ENCODE measurements around the gene DPAGT1. TPM values are rescaled to one million over a fixed set of nuclear protein-coding genes. Genes with fewer than 3 reads are reported as not detected.

Gene DPAGT1
- total RNA-seq, 1 experiment from 2014 or later = 41.1 TPM

DNA sequence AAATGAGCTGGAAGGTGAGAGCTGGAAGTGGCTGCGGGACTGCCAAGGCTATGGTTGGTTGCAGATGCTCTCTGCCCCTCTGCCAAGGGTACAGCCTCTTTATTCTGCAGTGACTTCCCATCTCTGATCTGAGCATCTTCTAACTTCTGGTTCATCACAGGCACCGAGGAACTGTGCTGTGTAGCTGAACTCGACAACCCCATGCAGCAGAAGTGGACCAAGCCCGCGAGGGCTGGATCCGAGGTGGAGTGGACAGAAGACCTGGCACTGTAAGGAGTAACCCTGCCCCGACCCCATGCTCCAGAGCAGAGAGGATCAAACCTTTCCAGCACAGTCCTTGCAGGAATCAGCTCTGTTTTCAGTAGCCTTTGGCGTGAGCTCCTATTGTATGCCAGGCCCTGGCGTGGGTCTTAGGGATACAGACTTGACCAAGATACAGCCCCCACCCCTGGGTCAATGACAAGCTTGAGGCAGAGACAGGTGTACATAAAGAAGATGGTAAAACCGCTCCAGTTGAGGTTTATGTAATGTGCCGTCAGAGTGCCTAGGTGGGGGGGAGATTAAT lies 9.8 kb upstream of the DPAGT1 start:
- peaks cover 11% of the 10 kb centered on the region for H3F3A ChIP-seq (ENCODE audit: insufficient read depth, low read depth)
- no TSS peak for BruUV-seq (replicated peaks)
- no peak overlapping the region for H2AFZ ChIP-seq
- H3K4me3 ChIP-seq = no peak overlapping the region
- H3K27ac ChIP-seq = no peak overlapping the region
- no peak overlapping the region for H3K4me2 ChIP-seq
- no peak for DNase-seq
- POLR2A ChIA-PET (ENCODE audit: unreplicated experiment) = interaction anchor here (0.6 kb wide), 1 partner anchor 396 kb away, joined by 3 read pairs; no protein-coding TSS in a partner anchor
- peaks cover 9% of the 10 kb centered on the region; the same call in 1 of the 2 replicates for H3K36me3 ChIP-seq (ENCODE audit: low read depth)
- TF ChIP-seq, protein P1, sequence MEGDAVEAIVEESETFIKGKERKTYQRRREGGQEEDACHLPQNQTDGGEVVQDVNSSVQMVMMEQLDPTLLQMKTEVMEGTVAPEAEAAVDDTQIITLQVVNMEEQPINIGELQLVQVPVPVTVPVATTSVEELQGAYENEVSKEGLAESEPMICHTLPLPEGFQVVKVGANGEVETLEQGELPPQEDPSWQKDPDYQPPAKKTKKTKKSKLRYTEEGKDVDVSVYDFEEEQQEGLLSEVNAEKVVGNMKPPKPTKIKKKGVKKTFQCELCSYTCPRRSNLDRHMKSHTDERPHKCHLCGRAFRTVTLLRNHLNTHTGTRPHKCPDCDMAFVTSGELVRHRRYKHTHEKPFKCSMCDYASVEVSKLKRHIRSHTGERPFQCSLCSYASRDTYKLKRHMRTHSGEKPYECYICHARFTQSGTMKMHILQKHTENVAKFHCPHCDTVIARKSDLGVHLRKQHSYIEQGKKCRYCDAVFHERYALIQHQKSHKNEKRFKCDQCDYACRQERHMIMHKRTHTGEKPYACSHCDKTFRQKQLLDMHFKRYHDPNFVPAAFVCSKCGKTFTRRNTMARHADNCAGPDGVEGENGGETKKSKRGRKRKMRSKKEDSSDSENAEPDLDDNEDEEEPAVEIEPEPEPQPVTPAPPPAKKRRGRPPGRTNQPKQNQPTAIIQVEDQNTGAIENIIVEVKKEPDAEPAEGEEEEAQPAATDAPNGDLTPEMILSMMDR (conservative IDR thresholded peaks at IDR 0.05) = no peak
- no peak for TF ChIP-seq EZH2 (IDR thresholded peaks at IDR 0.05; ENCODE audit: low read depth)
- peaks cover 18% of the 10 kb centered on the region for H3K4me1 ChIP-seq (replicated peaks; ENCODE audit: insufficient read depth)
- CTCF ChIA-PET = interaction anchor here (0.6 kb wide), 1 partner anchor 1177 kb away, joined by 4 read pairs; no protein-coding TSS in a partner anchor
- H3K79me2 ChIP-seq (ENCODE audit: low read depth) = peaks cover 16% of the 10 kb centered on the region
- no peaks in the 10 kb centered on the region for H3K9me3 ChIP-seq (ENCODE audit: insufficient read depth, low read depth)
- H3K9me2 ChIP-seq (ENCODE audit: insufficient read depth) = no peaks in the 10 kb centered on the region
- H4K20me1 ChIP-seq (ENCODE audit: insufficient read depth) = no peaks in the 10 kb centered on the region
- intact Hi-C loops (cut with micrococcal nuclease; ENCODE audit: unreplicated experiment) = no loop called here
- no peaks in the 10 kb centered on the region for H3K27me3 ChIP-seq (ENCODE audit: insufficient read depth, low read depth)

DNA sequence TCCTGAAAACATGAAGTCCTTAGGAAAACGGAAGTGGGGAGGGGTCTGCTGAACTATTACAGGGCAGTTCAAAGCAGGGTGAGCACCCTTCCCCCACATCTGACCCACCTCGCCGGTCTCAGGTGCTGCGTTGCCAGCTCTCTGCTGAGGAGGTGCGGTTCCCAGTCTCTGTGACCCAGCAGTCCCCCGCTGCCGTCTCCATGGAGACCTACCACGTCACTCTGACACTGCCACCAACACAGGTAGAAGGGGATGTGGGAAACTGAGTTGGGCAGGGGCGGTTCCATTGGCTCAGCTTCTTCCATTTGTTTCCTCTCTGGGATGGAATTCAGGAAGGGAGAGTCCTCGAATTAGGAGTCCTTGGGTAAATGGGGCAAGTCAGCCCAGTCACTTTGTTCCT lies 8.8 kb upstream of the DPAGT1 start:
- Histone ChIP-seq H3K4me1 (replicated peaks; ENCODE audit: insufficient read depth) (peaks cover 25% of the 10 kb centered on the region), H3K9me2 (ENCODE audit: insufficient read depth) (no peaks in the 10 kb centered on the region), H4K20me1 (ENCODE audit: insufficient read depth) (no peaks in the 10 kb centered on the region), H3F3A (ENCODE audit: insufficient read depth, low read depth) (peaks cover 11% of the 10 kb centered on the region), H3K27ac (no peak overlapping the region), H3K4me3 (no peak overlapping the region), H3K9me3 (ENCODE audit: insufficient read depth, low read depth) (no peaks in the 10 kb centered on the region), H2AFZ (no peak overlapping the region), H3K79me2 (ENCODE audit: low read depth) (peaks cover 16% of the 10 kb centered on the region), H3K27me3 (ENCODE audit: insufficient read depth, low read depth) (no peaks in the 10 kb centered on the region), H3K4me2 (no peak overlapping the region), H3K36me3 (ENCODE audit: low read depth) (peaks cover 9% of the 10 kb centered on the region; the same call in 1 of the 2 replicates)
- intact Hi-C loops (cut with micrococcal nuclease; ENCODE audit: unreplicated experiment) = no loop called here
- no peak for DNase-seq
- BruUV-seq (replicated peaks) = no TSS peak
- TF ChIP-seq, protein P1 (conservative IDR thresholded peaks at IDR 0.05) = no peak
- TF ChIP-seq EZH2 (IDR thresholded peaks at IDR 0.05; ENCODE audit: low read depth) = no peak
- ChIA-PET CTCF (no interaction called here), POLR2A (ENCODE audit: unreplicated experiment) (no interaction called here)

DNA sequence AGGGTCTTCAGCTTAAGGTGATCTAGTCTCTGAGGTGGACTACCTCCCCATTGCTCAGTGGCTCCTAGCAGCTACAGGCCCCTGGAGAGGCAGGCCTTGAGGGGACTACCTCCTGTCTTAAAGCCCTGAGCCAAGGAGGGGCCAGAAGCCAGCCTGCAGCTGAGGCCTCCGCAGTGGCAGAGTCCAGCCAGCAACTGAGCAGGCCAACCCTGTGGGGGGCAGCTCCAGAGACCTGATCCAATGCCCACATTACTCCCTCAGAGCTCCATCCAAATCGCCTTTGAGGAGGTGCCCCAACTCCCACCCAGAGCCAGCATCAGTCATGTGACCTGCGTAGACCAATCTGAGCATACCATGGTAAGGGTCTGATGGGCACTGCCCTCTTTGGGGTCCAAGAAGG lies 8.2 kb upstream of the DPAGT1 start:
- Histone ChIP-seq H4K20me1 (ENCODE audit: insufficient read depth) (no peaks in the 10 kb centered on the region), H3K36me3 (ENCODE audit: low read depth) (peaks cover 9% of the 10 kb centered on the region; the same call in 1 of the 2 replicates), H3K9me2 (ENCODE audit: insufficient read depth) (no peaks in the 10 kb centered on the region), H3K27ac (no peak overlapping the region), H3K4me2 (no peak overlapping the region), H3K9me3 (ENCODE audit: insufficient read depth, low read depth) (no peaks in the 10 kb centered on the region), H3K79me2 (ENCODE audit: low read depth) (peaks cover 16% of the 10 kb centered on the region), H3F3A (ENCODE audit: insufficient read depth, low read depth) (peaks cover 11% of the 10 kb centered on the region), H3K4me1 (replicated peaks; ENCODE audit: insufficient read depth) (peaks cover 25% of the 10 kb centered on the region), H3K27me3 (ENCODE audit: insufficient read depth, low read depth) (no peaks in the 10 kb centered on the region), H3K4me3 (no peak overlapping the region), H2AFZ (no peak overlapping the region)
- intact Hi-C loops (cut with micrococcal nuclease; ENCODE audit: unreplicated experiment) = no loop called here
- peak in 1 of 2 experiments; percentile 30 for DNase-seq
- CTCF ChIA-PET = no interaction called here
- TF ChIP-seq, protein P1 (conservative IDR thresholded peaks at IDR 0.05) = no peak
- TF ChIP-seq EZH2 (IDR thresholded peaks at IDR 0.05; ENCODE audit: low read depth) = no peak
- BruUV-seq (replicated peaks) = no TSS peak
- POLR2A ChIA-PET (ENCODE audit: unreplicated experiment) = interaction anchor here (0.6 kb wide), 1 partner anchor 14 kb away, joined by 3 read pairs; no protein-coding TSS in a partner anchor

All from PC-9 (cell line).